ENCODE results near the gene ATP6V1C2. TPM values are rescaled to one million over a fixed set of nuclear protein-coding genes. Genes with fewer than 3 reads are reported as not detected.

The ATP6V1C2 gene
- 0.69 TPM for total RNA-seq
- long read RNA-seq, partial matches to known transcripts = 0 of 1 reads
- long read RNA-seq, other reads (novel, unspliced or antisense) = 1 of 1 reads

- TF ChIP-seq CTCF (IDR thresholded peaks at IDR 0.05; ENCODE audit: borderline replicate concordance) = no peak
- DNase-seq = no peak
- intact Hi-C loops (cut with micrococcal nuclease) = no loop called here
- Histone ChIP-seq H3K9me3 (replicated peaks) (no peaks in the 10 kb centered on the region), H3K4me3 (peak within 1 kb of the TSS; percentile 64), H3K27ac (replicated peaks) (no peak within 1 kb of the TSS), H3K4me1 (peaks cover 15% of the 10 kb centered on the region), H3K27me3 (ENCODE audit: low read depth) (peaks cover 80% of the 10 kb centered on the region), H3K36me3 (no peaks in the 10 kb centered on the region)
Observed at GRCh38 chr2:10721396-10722251, at the start of gene ATP6V1C2. Gene ATP6V1C2, plus strand, starts transcription at chr2:10721630. Its CDS starts 1,220 bp downstream, at chr2:10722850.

- no peak overlapping the region for H3K27ac ChIP-seq (replicated peaks)
- H3K9me3 ChIP-seq (replicated peaks) = no peaks in the 10 kb centered on the region
- no peak for DNase-seq
- intact Hi-C loops (cut with micrococcal nuclease) = no loop called here
- no peak overlapping the region for H3K4me3 ChIP-seq
- no peak for TF ChIP-seq CTCF (IDR thresholded peaks at IDR 0.05; ENCODE audit: borderline replicate concordance)
- H3K36me3 ChIP-seq = peaks cover 59% of the 10 kb centered on the region
- peaks cover 9% of the 10 kb centered on the region for H3K4me1 ChIP-seq
- H3K27me3 ChIP-seq (ENCODE audit: low read depth) = no peaks in the 10 kb centered on the region
Observed at GRCh38 chr2:10675131-10675530, 46.3 kb upstream of the ATP6V1C2 start.

GRCh38 chr2:10678225-10678624, 43.2 kb upstream of the ATP6V1C2 start:
- H3K27me3 ChIP-seq (ENCODE audit: low read depth) = no peaks in the 10 kb centered on the region
- no peak overlapping the region for H3K27ac ChIP-seq (replicated peaks)
- H3K36me3 ChIP-seq = peaks cover 61% of the 10 kb centered on the region
- no peak for TF ChIP-seq CTCF (IDR thresholded peaks at IDR 0.05; ENCODE audit: borderline replicate concordance)
- no peak for DNase-seq
- intact Hi-C loops (cut with micrococcal nuclease) = no loop called here
- H3K4me3 ChIP-seq = no peak overlapping the region
- H3K9me3 ChIP-seq (replicated peaks) = no peaks in the 10 kb centered on the region
- peaks cover 9% of the 10 kb centered on the region for H3K4me1 ChIP-seq

- no peak for TF ChIP-seq CTCF (IDR thresholded peaks at IDR 0.05; ENCODE audit: borderline replicate concordance)
- Histone ChIP-seq H3K4me1 (no peaks in the 10 kb centered on the region), H3K36me3 (peaks cover 61% of the 10 kb centered on the region), H3K27ac (replicated peaks) (no peak overlapping the region), H3K9me3 (replicated peaks) (no peaks in the 10 kb centered on the region), H3K27me3 (ENCODE audit: low read depth) (no peaks in the 10 kb centered on the region), H3K4me3 (no peak overlapping the region)
- no peak for DNase-seq
- intact Hi-C loops (cut with micrococcal nuclease) = no loop called here
Observed at GRCh38 chr2:10680214-10680613, 41.2 kb upstream of the ATP6V1C2 start.

GRCh38 chr2:10680957-10681356, 40.5 kb upstream of the ATP6V1C2 start:
- Histone ChIP-seq H3K27ac (replicated peaks) (no peak overlapping the region), H3K27me3 (ENCODE audit: low read depth) (no peaks in the 10 kb centered on the region), H3K4me1 (peaks cover 4% of the 10 kb centered on the region), H3K36me3 (peaks cover 56% of the 10 kb centered on the region), H3K9me3 (replicated peaks) (no peaks in the 10 kb centered on the region), H3K4me3 (no peak overlapping the region)
- intact Hi-C loops (cut with micrococcal nuclease) = no loop called here
- no peak for DNase-seq
- no peak for TF ChIP-seq CTCF (IDR thresholded peaks at IDR 0.05; ENCODE audit: borderline replicate concordance)
